Measurements from ENCODE around the gene SFXN4.
"Not testable (repeated sequence)": the region's sequence is repeated elsewhere in the genome, so short reads cannot be mapped to it uniquely, and the experiment has no call there.

SFXN4 gene

DNA sequence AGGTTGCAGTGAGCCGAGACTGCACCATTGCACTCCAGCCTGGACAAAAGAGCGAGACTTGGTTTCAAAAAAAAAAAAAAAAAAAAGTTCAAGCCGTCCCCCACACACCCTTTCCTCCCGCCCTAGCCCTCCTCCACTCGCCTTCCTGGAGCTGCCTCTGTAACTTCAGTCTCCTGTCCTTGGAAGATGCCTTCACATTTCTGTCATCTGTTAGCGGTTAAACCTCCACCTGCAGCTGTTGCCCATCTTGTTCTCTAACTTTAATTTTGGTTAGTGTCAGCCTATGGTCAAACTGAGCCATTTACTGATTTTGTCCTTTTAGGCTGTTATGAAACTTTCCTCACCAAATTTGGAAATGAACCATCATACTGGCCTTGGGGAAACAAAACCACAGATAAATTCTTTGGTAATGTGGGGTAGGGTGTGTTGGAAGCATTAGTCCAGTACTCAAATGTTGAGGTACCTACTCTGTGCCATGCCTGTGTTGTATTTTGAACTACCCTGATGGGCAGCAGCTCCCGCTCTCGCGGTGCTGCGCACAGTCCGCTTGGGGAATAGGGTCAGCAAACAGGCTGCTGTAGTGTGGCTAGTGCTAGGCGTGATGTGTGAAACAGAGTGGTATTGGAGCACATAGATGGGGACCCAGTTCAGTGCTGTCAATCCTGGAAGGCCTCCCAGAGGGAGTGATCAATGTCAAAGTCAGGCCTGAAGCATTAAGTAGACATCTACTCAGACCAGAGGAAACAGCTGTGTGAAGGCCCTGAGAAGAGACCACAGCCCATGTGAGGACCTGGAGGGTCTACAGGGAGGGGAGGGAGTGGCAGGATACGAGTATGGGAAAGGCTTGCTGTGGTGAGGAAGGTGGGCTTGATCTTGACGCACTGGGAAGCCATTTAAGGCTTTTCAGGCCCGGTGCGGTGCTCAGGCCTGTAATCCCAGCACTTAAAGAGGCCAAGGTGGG is 26.9 kb downstream of the SFXN4 start:
- TF ChIP-seq, protein P1, sequence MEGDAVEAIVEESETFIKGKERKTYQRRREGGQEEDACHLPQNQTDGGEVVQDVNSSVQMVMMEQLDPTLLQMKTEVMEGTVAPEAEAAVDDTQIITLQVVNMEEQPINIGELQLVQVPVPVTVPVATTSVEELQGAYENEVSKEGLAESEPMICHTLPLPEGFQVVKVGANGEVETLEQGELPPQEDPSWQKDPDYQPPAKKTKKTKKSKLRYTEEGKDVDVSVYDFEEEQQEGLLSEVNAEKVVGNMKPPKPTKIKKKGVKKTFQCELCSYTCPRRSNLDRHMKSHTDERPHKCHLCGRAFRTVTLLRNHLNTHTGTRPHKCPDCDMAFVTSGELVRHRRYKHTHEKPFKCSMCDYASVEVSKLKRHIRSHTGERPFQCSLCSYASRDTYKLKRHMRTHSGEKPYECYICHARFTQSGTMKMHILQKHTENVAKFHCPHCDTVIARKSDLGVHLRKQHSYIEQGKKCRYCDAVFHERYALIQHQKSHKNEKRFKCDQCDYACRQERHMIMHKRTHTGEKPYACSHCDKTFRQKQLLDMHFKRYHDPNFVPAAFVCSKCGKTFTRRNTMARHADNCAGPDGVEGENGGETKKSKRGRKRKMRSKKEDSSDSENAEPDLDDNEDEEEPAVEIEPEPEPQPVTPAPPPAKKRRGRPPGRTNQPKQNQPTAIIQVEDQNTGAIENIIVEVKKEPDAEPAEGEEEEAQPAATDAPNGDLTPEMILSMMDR (IDR thresholded peaks at IDR 0.05; ENCODE audit: insufficient read depth, missing control alignments): no peak
- FAIRE-seq: no peak
- DNase-seq (ENCODE audit: insufficient read length, low spot score): no peak

GRCh38 chr10:119137878-119138277 is 27.6 kb downstream of the SFXN4 start:
- not testable (repeated sequence) for FAIRE-seq; DNase-seq (ENCODE audit: insufficient read length, low spot score)

DNA sequence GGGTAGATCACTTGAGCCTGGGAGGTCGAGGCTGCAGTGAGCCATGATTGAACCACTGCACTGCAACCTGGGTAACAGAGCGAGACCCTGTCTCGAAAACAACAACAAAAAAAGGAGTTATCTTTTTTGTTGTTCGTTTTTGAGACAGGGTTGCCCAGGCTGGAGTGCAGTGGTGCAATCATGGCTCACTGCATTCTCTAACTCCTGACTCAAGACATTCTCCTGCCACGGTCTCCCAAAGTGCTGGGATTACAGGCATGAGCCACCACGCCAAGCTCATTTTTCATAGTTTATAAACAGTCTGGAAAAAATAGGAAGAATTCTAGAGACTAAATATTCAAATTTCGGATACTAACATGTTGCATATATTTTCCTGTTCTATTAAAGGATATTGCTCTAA is 29.4 kb downstream of the SFXN4 start:
- TF ChIP-seq, protein P1 (IDR thresholded peaks at IDR 0.05; ENCODE audit: insufficient read depth, missing control alignments): no peak
- FAIRE-seq (no peak), DNase-seq (ENCODE audit: insufficient read length, low spot score) (no peak)

DNA sequence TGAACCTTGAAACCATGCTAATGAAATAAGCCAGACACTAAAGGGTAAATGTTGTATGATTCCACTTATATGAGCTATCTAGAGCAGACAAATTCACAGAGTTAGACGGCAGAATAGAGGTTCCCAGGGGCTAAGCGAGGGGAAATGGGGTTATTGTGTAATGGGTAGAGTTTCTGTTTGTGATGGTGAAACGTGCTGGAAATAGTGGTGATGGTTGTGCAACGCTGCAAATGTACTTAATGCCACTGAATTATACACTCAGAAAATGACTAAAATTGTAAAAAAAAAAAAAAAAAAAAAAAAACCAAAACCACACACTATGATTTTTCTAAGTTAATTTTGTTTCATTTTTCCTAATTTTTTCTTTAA is 30.0 kb downstream of the SFXN4 start:
- TF ChIP-seq, protein P1 (IDR thresholded peaks at IDR 0.05; ENCODE audit: insufficient read depth, missing control alignments): no peak
- DNase-seq (ENCODE audit: insufficient read length, low spot score) (no peak), FAIRE-seq (no peak)

GRCh38 chr10:119133949-119134348 is 31.6 kb downstream of the SFXN4 start:
- TF ChIP-seq, protein P1 (IDR thresholded peaks at IDR 0.05; ENCODE audit: insufficient read depth, missing control alignments): no peak
- FAIRE-seq: no peak

DNA sequence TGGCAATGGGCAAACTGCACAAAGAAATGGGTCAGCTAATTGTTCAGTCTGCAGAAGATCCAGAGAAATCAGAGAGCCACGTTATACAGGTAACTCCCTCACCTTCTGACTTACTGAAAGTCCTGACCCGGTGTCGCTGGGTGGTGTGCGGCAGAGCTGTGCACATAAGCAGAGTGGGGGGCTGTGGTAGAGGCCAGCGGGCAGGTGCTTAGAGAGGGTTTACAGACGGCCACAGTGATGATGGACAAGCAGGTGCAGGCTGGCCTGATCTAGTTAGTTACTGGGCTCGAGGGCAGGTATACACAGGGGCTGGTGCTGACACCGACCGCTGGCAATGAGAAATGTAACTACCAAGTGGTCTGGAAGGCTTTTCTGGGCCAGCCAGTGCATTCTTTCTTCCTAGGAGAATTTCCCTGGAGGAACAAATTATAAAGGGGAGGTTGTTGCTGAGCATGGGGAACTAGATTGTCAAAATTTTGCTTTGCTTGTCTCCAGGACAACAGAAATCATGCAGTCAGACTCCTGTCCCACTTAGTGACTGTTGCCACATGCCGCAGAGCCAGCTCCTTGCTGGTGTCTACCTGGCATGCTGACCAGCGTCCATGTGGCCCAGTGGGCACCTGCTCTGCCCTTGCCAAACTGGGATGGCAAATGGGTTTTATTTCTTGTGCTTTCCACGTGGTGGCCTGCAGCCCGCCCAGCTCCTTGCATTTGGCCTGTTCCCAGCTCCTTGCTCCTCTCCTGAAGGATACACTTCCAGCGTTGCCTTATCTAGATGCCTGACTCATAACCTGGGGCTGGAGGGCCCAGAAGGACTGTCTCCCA is 32.8 kb downstream of the SFXN4 start:
- DNase-seq (ENCODE audit: insufficient read length, low spot score) (no peak), FAIRE-seq (no peak)
- TF ChIP-seq, protein P1 (IDR thresholded peaks at IDR 0.05; ENCODE audit: insufficient read depth, missing control alignments): no peak

More at GRCh38 chr10:119133949-119134348, 31.6 kb downstream of the SFXN4 start:
- no peak for DNase-seq (ENCODE audit: insufficient read length, low spot score)

DNA sequence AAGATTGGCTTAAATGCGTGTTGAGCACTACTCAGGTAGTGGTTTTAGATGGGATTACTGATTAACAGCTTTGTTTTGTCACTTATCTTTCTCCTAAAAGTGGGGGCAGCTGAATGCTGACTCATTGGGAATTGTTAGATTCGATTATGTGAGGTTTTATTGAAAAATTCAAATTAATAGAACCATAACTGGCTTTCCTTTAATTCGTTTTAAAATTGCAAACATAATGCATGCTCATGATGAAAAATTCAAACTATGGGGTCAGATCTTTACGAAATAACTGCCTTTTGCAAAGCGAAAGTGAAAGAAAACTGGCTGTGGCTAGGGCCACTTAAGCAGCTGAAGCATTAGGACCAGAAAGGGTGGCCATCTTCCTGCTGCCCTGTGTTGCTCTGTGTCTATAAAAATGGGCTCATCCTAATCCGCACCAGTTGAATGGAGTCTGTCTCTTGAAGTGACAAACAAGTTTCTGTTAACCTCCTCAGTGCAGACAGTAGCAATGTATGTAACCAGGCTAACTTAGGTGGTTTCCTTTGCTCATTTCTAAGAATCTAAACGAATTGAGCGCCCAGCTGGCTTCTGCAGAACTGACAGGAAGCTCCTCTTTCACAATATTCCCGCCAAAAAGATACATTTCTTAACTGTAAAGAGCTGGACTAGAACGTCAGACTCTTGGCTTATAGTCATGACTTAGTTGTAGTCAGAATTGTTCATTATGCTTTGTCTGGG is 33.8 kb downstream of the SFXN4 start:
- TF ChIP-seq, protein P1 (IDR thresholded peaks at IDR 0.05; ENCODE audit: insufficient read depth, missing control alignments): no peak
- FAIRE-seq (no peak), DNase-seq (ENCODE audit: insufficient read length, low spot score) (no peak)
